HG03575 (cell line): ENCODE results near the gene SCEL.

ENCODE experiments used
- ATAC-seq: cut with Tn5 transposase; IDR thresholded peaks from one replicate; pipeline ENCODE4 v1.9.1; 2021; ENCODE audit not compliant: unreplicated experiment, insufficient number of reproducible peaks, low FRiP score; ENCODE audit errors: extremely low read depth

The SCEL gene

DNA sequence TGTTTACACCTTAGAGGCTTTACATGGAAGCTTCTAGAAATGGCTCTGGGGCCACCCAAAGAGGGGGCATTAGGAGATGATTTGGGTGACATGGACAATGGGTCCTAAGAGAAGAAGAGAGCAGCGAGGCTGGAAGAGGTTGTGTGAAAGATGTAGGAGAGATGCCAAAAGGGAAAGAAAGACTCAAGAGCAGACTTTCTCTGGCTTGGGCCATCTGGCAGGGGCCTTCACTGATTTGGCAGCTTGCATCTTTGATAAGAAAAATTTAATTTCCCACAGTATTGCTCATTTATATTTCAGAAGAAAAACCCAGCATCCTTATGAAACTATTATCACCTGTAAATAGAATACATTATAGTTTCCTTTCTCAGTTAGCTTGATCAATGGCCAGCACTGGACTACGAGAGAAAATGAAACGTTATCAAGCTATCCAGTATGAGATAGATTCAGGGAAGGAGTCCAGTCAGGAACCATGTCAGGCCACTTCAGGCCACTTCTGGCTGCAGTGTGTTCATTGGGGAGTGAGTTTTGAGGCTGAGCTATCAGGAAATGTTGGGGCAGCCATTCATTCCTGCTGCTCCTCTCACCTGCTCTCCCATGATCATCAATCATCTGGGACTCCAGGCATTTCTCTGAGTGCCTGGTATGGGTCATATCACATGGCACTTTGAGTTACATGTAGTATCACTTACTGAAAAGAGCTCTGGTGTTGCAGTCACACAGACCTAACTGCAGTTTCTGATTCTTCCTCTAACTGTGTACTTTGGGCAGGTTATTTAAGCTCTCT is 10.3 kb downstream of the SCEL start:
- no peak for ATAC-seq

DNA sequence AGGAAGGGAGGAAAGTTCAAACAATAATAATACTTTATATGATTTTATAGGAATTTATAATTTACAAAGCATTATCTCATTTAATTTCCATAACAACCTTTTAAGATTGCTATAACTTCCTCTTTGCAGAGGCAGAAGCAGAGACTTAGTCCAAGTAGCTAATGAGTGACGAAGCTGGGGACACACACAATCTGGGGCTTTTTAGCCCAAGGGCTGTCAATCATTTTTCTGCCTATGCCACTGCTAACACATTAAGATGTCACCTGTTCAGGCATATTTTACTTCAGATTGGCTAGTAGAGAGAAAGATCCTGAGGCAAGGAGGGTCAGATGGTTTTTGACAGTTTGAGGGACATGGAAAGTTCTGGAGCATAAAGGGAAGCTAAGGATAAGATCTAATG is 12.6 kb downstream of the SCEL start:
- ATAC-seq, result no peak

DNA sequence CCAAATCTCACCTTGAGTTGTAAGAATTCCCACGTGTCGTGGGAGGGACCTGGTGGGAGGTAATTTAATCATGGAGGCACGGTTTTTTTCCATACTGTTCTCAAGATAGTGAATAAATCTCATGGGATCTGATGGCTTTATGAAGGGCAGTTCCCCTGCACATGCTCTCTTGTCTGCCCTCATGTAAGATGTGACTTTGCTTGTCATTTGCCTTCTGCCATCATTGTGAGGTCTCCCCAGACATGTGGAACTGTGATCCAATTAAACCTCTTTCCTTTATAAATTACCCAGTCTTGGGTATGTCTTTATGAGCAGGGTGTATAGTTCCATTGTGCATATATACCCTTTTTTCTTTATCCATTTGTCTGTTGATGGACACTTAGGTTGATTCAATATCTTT is 13.1 kb downstream of the SCEL start:
- no peak for ATAC-seq

DNA sequence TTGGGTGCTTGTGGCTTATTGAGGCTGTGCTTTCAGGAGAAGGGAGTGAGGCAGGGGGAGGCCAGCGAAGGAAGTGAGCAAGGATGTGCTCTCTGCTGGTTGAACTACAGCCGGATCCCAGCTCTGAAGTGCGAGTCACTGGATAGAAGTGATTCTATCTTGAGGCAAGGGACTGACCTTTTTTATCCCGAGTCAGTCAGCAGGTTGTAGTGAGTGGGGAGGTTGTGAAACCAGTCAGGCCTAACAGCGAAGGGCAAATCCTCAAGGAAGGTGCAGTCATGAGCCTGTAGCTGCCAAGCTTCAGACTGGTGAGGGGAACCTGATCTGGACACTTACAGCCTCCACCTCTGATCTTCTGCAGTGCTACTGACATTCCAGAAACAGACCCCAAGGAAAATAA is 18.6 kb downstream of the SCEL start:
- no peak for ATAC-seq

DNA sequence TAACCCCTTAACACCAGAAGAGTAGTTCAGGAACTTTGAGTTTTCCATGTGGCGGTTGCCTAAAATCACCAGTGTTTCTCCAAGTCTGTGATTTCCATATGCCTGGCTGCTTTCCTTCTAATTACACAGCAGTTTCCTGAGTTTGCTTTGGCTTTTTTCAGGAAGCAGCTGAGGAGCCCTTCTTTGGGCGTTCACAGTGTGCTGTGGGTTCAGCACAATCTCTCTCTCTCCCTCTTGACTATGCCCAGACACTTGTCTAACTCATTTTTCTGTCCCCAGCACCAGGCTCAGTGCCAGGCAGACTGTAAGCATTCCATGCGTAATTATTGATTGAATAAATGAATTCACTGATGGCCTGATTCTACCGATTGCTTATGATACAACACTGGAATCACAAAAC is 19.7 kb downstream of the SCEL start:
- ATAC-seq, result no peak

DNA sequence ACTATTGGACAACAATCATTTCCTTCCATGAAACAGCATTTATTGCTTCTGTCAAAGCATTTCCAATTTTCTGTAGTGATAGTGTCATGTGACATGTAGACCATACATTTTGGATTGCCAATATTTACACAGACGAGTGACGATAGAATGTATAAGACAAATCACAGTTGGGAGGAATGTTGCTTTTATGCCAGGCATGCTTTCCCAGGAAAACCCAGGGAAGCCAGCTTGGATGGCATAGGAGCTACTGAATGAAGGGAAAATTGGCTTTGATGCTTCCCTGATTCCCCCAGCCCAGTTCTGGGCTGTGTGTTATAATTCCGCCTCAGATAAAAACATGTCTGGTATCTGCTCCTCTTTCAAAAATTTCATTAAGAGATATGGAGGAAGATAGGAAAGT is 22.5 kb downstream of the SCEL start:
- no peak for ATAC-seq

DNA sequence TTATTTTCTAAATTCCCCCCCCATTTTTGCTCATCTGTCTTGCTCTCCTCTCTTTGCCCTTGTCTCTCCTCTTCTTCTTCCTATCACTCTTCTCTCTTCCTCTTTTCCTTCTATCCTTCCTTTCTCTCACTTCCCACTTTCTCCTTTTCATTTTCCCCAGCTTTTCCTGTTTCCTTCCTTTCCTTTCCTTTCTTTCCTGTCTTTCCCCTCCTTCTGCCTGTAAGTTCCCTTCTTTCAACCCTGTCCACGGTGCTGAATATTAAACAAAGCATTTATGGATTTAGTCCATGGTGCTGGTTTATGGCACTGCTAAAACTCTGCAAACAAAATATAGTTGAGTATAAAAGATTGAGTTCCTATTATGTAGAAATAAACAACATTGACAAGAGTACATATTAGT is 27.6 kb downstream of the SCEL start:
- ATAC-seq, result no peak

DNA sequence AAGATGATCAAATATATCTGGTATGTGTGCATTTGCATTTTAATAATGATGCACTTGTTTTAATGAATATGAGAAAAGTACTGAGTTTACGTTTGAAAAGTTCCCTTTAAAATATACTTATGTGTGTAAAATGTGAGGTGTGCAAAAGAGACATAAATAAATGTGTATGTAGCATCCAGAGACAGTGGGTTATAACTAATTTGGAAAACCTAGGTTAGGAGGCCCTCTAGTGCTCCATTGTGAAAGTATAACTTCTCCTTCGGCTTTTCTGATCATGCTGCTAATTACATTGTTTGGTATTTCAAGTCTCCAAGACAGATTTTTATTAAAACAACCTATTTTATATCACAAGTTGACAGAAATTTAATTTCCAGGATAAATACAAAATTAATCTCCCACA is 30.1 kb downstream of the SCEL start:
- ATAC-seq, result no peak

DNA sequence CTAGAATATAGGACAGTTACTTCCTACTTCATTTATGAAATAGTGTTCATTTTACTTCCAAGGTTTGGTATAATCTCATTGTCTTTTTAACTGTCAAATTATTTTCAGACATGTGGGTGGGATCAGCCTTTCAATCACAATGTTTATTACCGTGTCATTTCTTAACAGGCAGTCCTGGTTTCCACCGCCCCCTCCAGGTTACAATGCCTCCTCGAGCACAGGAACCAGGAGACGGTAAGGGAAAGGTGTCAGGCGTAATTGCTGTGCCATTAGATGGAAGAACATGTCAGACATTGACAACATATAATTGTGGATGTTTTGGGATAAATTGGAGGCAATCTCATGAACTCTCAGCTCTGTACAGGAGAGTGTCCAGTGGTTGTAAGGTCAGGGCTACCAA is 36.5 kb downstream of the SCEL start:
- no peak for ATAC-seq

DNA sequence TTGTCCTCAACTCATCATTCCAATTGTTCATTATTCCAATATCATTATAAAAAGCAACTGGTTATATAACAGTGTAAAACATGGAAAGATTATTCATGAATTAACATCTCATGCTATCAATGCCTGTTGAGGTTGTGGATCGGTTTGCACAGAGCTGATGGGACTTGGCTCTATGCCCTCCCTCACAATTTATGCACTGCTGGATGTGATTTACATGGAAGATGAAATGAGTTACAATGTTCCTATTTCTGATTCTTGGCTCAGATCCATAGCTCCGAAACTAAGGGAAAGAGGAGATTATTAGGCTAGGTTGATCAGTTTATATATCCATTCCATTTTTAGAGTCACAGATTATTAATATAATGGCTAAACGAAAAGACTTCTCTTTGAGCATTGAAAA is 38.6 kb downstream of the SCEL start:
- no peak for ATAC-seq

DNA sequence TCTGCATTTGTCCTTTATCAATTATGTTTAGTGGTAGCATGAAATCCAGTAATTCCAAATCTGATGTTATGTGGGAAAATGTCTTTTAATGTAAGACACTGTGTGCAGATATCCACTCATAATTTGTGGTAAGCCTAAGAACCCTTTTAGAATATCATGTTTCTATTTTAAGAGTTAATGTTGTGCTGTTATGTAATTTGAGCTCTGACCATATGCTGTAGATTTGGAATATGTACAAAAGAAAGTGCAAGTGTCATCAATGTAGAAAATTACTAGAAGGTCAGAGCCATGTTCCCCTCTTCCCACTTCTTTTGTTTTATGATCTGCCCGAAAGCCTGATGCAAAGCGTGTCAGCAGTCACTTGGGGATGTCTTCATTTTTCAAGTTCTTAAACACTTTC is 44.5 kb downstream of the SCEL start:
- ATAC-seq, result no peak

DNA sequence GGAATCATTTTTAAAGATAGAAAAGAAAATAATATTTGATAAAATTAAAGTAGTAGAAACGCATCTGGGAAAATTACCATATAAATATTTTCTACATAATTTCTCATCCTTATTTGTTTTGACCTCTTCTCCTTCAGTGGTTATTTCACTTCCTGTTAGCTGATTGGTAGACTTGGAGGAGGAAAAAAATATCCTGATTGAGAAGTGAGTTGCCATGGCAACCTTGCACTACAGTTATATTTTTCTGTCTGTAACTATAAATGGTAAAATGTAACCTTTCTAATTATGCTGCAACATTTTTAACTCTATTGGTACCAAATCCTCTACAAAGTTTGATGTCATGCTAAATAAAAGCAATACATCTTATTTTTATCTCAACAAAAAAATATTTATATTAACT is 45.2 kb downstream of the SCEL start:
- no peak for ATAC-seq

DNA sequence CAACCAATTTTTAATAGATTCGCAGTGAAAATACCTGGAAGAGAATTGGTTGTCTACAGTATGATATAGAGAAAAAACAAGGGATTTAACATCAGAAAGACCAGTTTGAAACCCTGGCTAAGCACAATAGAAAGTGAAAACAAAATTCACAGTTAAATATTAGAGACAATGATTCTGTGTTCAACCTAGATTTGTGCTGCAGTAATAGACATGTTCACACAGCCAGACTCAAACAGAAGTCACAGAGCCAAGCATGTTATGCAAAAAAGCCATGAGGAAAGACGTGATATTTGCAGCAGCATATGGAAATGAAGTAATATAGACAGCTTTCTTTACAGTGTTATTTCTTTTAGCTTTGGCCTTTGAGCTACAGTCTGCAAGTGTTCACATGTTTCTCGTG is 48.1 kb downstream of the SCEL start:
- ATAC-seq, result no peak

DNA sequence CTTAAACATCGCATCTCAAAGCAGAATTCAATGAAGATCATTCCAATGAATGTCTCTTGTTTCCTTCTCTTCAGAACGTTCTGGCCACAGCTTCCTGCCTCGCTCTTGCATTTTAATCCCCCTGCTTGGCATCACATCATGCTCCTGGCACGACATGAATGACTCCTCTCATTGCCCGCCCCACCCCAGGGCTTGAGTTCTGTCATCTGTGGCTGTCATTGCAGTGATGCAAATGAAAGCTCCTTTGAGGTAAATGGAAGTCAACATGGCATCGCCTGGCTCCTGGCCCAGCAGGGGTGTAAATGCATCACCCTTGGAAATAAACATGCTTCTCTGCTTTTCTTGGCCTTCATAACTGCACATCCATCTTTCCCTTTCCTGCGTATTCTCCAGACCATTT is 48.6 kb downstream of the SCEL start:
- ATAC-seq, result no peak

DNA sequence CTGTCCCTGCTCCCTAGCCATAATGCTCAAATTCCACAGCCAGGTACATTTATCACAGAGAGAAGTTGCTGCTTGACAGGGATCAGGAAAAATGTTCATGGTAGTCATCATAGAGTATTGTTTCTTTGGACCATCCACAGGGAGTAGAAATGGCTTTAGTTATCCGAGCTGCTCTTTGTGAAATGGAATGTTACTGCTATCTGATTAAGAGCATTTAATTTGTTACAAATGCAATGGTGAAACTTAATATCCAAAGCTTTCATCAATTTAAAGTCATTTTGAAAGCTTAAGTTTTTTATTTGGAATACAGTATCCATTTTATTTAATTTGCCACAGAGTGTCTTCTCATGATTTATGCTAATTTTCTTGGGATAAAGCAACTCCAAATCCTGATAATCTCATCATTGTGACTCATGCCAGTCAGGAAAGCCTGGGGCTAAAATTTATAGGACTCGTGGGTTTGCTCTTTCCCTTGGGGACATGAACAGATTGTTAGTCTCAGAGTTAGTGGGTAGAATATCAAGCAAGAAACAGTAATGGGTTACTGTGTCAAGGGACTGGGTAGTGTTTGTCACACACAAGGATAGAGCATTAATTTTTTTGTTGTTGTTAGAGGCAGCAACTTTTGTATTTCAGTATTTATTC is 59.8 kb downstream of the SCEL start:
- ATAC-seq, result no peak

DNA sequence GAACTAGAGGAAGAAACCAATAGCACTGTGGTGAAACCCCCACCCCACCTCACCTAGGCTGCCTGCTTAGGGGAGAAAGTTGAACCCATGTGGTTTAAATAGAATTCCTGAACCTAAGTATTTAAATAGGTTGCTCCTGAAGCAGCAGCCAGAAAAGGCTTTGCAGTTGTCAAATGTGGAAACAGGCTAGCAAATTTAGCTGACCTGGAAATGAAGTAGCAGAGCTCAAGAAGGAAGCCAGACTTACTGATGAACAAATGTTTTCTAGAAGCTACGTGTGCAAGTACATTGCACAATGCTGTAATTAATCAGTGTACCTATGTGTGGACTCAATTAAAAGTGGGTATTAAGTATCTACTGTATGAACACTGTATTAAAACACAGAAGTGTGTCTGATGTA is 61.3 kb downstream of the SCEL start:
- no peak for ATAC-seq

DNA sequence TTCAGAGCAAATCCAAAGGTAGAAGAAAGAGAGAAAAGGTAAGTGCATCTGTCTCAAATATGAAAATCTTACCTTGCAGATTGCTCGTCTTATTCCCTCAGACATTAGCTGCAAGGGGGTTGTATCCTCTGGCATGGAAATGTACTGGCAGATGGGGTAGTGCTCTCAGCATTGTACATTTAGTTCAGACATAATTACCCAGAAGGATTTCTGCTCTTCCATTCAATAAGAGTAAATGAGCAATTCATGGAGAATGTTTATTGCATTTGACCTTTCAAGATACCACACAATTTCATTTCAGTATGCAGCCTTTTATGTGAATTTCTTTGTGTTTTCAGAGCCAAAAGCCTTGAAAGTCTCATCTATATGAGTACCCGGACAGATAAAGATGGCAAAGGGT is 63.8 kb downstream of the SCEL start:
- no peak for ATAC-seq

DNA sequence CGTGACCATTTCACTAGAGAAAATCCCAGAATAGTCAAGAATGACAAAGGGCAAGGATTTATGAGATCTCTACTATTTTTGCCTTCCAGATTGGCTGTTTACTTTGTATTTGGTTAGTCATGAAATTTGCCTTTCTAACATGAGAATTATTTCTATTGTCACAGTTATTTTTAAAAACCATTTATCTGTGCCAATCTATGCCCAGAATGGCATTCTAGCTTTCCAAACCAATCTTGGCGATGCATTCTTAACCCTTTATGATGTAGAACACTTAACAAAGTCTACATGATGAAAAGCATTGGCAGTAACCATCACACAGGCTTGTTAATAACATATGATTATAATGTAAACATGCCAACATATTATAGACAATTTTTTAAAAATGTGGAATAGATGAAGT is 65.2 kb downstream of the SCEL start:
- no peak for ATAC-seq

DNA sequence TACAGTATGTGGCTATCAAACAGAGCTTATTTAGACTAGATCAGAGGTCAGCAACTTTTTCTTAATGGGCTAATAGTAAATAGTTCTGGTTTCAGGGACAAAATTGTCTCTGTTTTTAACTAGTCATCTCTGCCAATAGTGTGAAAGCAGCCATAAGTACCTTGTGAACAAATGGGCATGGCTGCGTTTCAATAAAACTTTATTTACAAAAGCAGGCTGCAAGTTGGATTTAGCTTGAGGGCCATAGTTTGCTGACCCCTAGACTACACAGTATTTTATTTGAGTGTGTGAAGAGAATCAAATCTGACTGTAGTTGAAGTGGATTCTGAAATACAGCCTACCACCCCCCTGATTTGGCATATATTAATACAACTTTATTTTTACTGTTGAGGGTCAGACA is 75.6 kb downstream of the SCEL start:
- no peak for ATAC-seq

DNA sequence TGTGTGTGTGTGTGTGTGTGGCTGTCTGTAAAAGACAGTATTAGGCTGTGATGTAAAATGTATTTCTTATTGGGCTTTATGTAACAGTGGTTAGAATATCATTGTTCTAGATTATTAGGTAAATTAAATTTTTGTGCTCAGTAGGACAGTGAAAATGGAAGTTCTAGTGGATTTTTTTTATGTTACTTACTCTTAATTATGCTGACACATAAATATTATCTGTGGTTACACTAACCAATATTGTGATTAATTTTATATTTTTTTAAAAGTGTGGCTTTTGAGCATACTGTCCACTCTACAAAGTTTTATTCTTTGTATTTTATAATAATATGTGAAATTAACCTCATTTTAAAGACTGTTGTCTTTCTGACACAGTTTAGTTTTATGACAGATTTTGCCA is 80.5 kb downstream of the SCEL start:
- no peak for ATAC-seq

DNA sequence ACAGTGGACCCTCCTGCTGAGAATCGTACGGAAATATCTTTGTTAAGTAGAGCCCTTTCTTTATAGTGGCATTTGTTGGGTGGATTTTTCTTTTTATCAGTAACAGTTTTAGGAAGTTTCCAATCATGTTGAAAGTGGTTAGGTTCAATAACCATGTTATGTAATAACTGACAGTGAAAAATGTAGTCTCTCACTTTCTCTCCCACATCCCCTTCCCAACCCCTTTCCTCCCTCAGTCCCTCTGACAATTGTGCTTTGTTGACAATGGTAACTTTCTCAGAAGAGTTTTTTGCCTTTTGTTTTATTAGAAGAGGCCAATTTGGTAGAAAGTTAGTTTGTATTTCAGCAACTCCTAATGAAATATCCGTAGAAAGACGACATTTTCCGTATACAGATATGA is 84.1 kb downstream of the SCEL start:
- no peak for ATAC-seq
